Small intestine (tissue), 7 donors: ENCODE data around the gene KLK15. TPM values are rescaled to one million over a fixed set of nuclear protein-coding genes. Genes with fewer than 3 reads are reported as not detected.

Experiments
- DNase-seq, 2 donors: peaks; one replicate each; pipeline versions ENCODE4 v3.0.0 to v3.0.0-alpha.2; 2013
- FAIRE-seq: peaks from 2 replicates; lab custom pipeline; 2012; peaks lifted over from hg19 to GRCh38; lab: Jason Lieb, UNC
- H3K27ac ChIP-seq, 3 donors: one replicate each; pipeline ENCODE4 v1.5.1; 2013; ENCODE audit warnings: low read length in 2 of 3, mild to moderate bottlenecking in 2 of 3, control low read depth in 1 of 3, inconsistent platforms in 1 of 3, low read depth in 1 of 3, moderate library complexity in 1 of 3
- H3K27me3 ChIP-seq, 3 donors: one replicate each; pipeline ENCODE4 v1.6.1; 2013; ENCODE audit warnings: low read length in 3 of 3, inconsistent platforms in 1 of 3; ENCODE audit not compliant: control insufficient read depth in 3 of 3, insufficient read depth in 3 of 3
- H3K36me3 ChIP-seq, 3 donors: one replicate each; pipeline ENCODE4 v1.6.1; 2013; ENCODE audit warnings: low read length in 3 of 3, inconsistent platforms in 1 of 3, low read depth in 1 of 3, mild to moderate bottlenecking in 1 of 3, moderate library complexity in 1 of 3; ENCODE audit not compliant: control insufficient read depth in 3 of 3, insufficient read depth in 2 of 3
- H3K4me1 ChIP-seq, 3 donors: one replicate each; pipeline ENCODE4 v1.6.1; 2013; ENCODE audit warnings: low read length in 2 of 3, inconsistent platforms in 1 of 3, low read depth in 1 of 3, mild to moderate bottlenecking in 1 of 3, moderate library complexity in 1 of 3; ENCODE audit not compliant: control insufficient read depth in 3 of 3, insufficient read depth in 2 of 3
- H3K4me3 ChIP-seq, 3 donors: one replicate each; pipeline ENCODE4 v1.5.1; 2013; ENCODE audit warnings: low read length in 3 of 3, control low read depth in 1 of 3, inconsistent platforms in 1 of 3, low read depth in 1 of 3, mild to moderate bottlenecking in 1 of 3, moderate library complexity in 1 of 3
- H3K9me3 ChIP-seq, 2 donors: one replicate each; pipeline ENCODE4 v1.6.1; 2013; ENCODE audit warnings: low read depth in 1 of 2, low read length in 1 of 2; ENCODE audit not compliant: control insufficient read depth in 2 of 2, insufficient read depth in 1 of 2
- WGBS, 3 donors: extraction: QIAGEN DNeasy Blood & Tissue Kit; methylation state at CpG; one replicate each; pipeline ENCODE4 v1.1.7; 2013; 5-methylcytosine and 5-hydroxymethylcytosine counted together
- polyA plus RNA-seq, 4 donors: library from polyadenylated mRNA; stranded (reverse) in 3 of 4; unstranded in 1 of 4; fragments of 200-250 nt in 3 of 4; fragments of 120-200 nt in 1 of 4; gene quantifications; one replicate each; pipeline versions ENCODE4 v1.2.1 to v1.2.3, GENCODE V29; 2013
- donor health status: healthy with polysubstance abuse.
- donor health status: control.
- donor health status: control.
- donor health status: Bipolar disorder and iron deficiency.
- donor health status: healthy.

The KLK15 gene
- polyA plus RNA-seq, 4 donors = 0.24 TPM; not detected in 3

- no peak for FAIRE-seq
- no peak overlapping the region for H3K4me3 ChIP-seq
- H3K4me1 ChIP-seq = no peaks in the 10 kb centered on the region
- WGBS, 3 donors = 1 to 5% (median 4%) methylated on average over 30 of the region's 30 CpGs
- no peak overlapping the region for H3K27ac ChIP-seq
- DNase-seq = no peak
- H3K9me3 ChIP-seq = no peaks in the 10 kb centered on the region
- peaks cover 0 to 35% (median 13%) of the 10 kb centered on the region in 3 donors for H3K27me3 ChIP-seq
- no peaks in the 10 kb centered on the region for H3K36me3 ChIP-seq
Observed at GRCh38 chr19:50777830-50778303, 55.5 kb downstream of the KLK15 start.

GRCh38 chr19:50777261-50777660 is 56.1 kb downstream of the KLK15 start:
- Histone ChIP-seq H3K27ac (no peak overlapping the region), H3K9me3 (peaks cover 0 to 5% of the 10 kb centered on the region in 2 donors), H3K36me3 (no peaks in the 10 kb centered on the region), H3K27me3 (peaks cover 0 to 32% (median 13%) of the 10 kb centered on the region in 3 donors), H3K4me3 (no peak overlapping the region), H3K4me1 (no peaks in the 10 kb centered on the region)
- WGBS, 3 donors = 38 to 50% (median 44%) methylated on average over 4 of the region's 4 CpGs
- FAIRE-seq (no peak), DNase-seq (no peak)

GRCh38 chr19:50776131-50776530 is 57.2 kb downstream of the KLK15 start:
- no peak for FAIRE-seq
- Histone ChIP-seq H3K4me1 (no peaks in the 10 kb centered on the region), H3K4me3 (no peak overlapping the region), H3K27me3 (peaks cover 0 to 32% (median 13%) of the 10 kb centered on the region in 3 donors), H3K27ac (no peak overlapping the region), H3K9me3 (peaks cover 0 to 5% of the 10 kb centered on the region in 2 donors), H3K36me3 (no peaks in the 10 kb centered on the region)
- DNase-seq = no peak
- 73 to 89% (median 79%) methylated on average over 5 of the region's 5 CpGs for WGBS, 3 donors

Other genes with a start within 250 kb of the KLK15 start
- gene SYT3, start 193.7 kb downstream of the KLK15 start, polyA plus RNA-seq = under 1 TPM in 2 of 4 donors, not detected in 2; 0.15 to 0.57 TPM
- under 1 TPM in 1 of 4 donors, not detected in 3; 0.19 TPM for gene C19orf81, start 184.1 kb downstream of the KLK15 start, polyA plus RNA-seq
- 1 to 10 TPM in 1 of 4 donors, under 1 TPM in 2, not detected in 1; under 0.01 to 1.4 (median 0.46) TPM for gene SHANK1, start 113.8 kb downstream of the KLK15 start, polyA plus RNA-seq
- gene CLEC11A, start 110.2 kb downstream of the KLK15 start, polyA plus RNA-seq = 10 to 100 TPM in 1 of 4 donors, 1 to 10 TPM in 2, not detected in 1; 1.4 to 11.4 (median 4.7) TPM
- gene GPR32, start 63.1 kb downstream of the KLK15 start, polyA plus RNA-seq = not detected
- gene ACP4, start 43.2 kb downstream of the KLK15 start, polyA plus RNA-seq = under 1 TPM in 1 of 4 donors, not detected in 3; 0.03 TPM
- 10 to 100 TPM; 12.5 to 48.9 (median 29.8) TPM for gene KLK1, start 9.8 kb downstream of the KLK15 start, polyA plus RNA-seq
- 1 to 10 TPM in 2 of 4 donors, under 1 TPM in 2; 0.07 to 1.6 (median 0.69) TPM for gene KLK3, start 21.3 kb upstream of the KLK15 start, polyA plus RNA-seq
- under 1 TPM in 2 of 4 donors, not detected in 2; 0.03 to 0.12 TPM for gene KLK2, start 39.9 kb upstream of the KLK15 start, polyA plus RNA-seq
- gene KLK4, start 77.8 kb upstream of the KLK15 start, polyA plus RNA-seq = not detected
- under 1 TPM in 1 of 4 donors, not detected in 3; 0.10 TPM for gene KLK5, start 119.5 kb upstream of the KLK15 start, polyA plus RNA-seq
- gene KLK6, start 136.0 kb upstream of the KLK15 start, polyA plus RNA-seq = under 1 TPM in 2 of 4 donors, not detected in 2; 0.03 to 0.07 TPM
- under 1 TPM in 1 of 4 donors, not detected in 3; 0.07 TPM for gene KLK7, start 150.3 kb upstream of the KLK15 start, polyA plus RNA-seq
- under 1 TPM in 1 of 4 donors, not detected in 3; 0.12 TPM for gene KLK8, start 168.0 kb upstream of the KLK15 start, polyA plus RNA-seq
- 1 to 10 TPM in 1 of 4 donors, under 1 TPM in 2, not detected in 1; 0.10 to 1.7 (median 0.81) TPM for gene KLK10, start 186.1 kb upstream of the KLK15 start, polyA plus RNA-seq
- gene KLK11, start 193.0 kb upstream of the KLK15 start, polyA plus RNA-seq = 1 to 10 TPM in 2 of 4 donors, under 1 TPM in 2; 0.67 to 1.4 (median 0.90) TPM
- 10 to 100 TPM in 1 of 4 donors, 1 to 10 TPM in 2, not detected in 1; 1.4 to 10.6 (median 2.7) TPM for gene KLK12, start 201.4 kb upstream of the KLK15 start, polyA plus RNA-seq
- 1 to 10 TPM in 3 of 4 donors, under 1 TPM in 1; 0.13 to 5.9 (median 2.5) TPM for gene KLK13, start 231.5 kb upstream of the KLK15 start, polyA plus RNA-seq
- gene KLK14, start 249.3 kb upstream of the KLK15 start, polyA plus RNA-seq = under 1 TPM in 2 of 4 donors, not detected in 2; 0.07 to 0.22 TPM